HUES6 (cell line): ENCODE measurements around the gene TAF1.
"Not testable (repeated sequence)": the region's sequence is repeated elsewhere in the genome, so short reads cannot be mapped to it uniquely, and the experiment has no call there.

Experiments used
- H3K27ac ChIP-seq: 2 replicates; pipeline ENCODE4 v1.7.0; 2013; ENCODE audit warnings: low read depth, mild to moderate bottlenecking, low read length, inconsistent platforms
- H3K27me3 ChIP-seq: 2 replicates; pipeline ENCODE4 v1.6.1; 2013; ENCODE audit warnings: low read length; ENCODE audit not compliant: control insufficient read depth, insufficient read depth
- H3K36me3 ChIP-seq: 2 replicates; pipeline ENCODE4 v1.6.1; 2013; ENCODE audit warnings: low read length; ENCODE audit not compliant: control insufficient read depth, insufficient read depth
- H3K4me1 ChIP-seq: 2 replicates; pipeline ENCODE4 v1.6.1; 2013; ENCODE audit warnings: low read length; ENCODE audit not compliant: control insufficient read depth, insufficient read depth
- H3K4me3 ChIP-seq: 2 replicates; pipeline ENCODE4 v1.5.1; 2013; ENCODE audit warnings: low read depth, low read length
- H3K9ac ChIP-seq: one replicate; pipeline ENCODE4 v1.6.1; 2013; ENCODE audit warnings: mild to moderate bottlenecking, low read length
- H3K9me3 ChIP-seq: 2 replicates; pipeline ENCODE4 v1.6.1; 2013; ENCODE audit warnings: low read depth, low read length; ENCODE audit not compliant: control insufficient read depth, insufficient read depth

Gene TAF1

DNA sequence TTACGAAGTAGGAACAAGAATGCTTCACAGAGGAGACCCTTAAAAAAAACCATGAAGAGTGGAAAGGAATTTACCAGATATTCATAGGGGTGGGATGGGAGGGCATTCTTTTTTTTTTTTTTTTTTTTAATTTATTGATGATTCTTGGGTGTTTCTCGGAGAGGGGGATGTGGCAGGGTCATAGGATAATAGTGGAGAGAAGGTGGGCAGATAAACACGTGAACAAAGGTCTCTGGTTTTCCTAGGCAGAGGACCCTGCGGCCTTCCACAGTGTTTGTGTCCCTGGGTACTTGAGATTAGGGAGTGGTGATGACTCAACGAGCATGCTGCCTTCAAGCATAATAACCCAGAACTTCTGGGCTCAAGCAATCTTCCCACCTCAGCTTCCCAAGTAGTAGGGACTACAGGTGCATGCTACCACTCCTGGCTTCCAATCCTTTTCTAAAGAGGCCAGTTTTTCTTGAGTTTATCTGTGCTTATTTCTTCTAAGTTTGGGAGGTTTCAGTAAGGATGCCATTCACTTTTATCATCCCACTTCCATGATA lies 100.9 kb downstream of the TAF1 start:
- Histone ChIP-seq H3K4me1 (no peaks in the 10 kb centered on the region), H3K9ac (no peak overlapping the region), H3K27ac (no peak overlapping the region), H3K27me3 (no peaks in the 10 kb centered on the region), H3K4me3 (no peak overlapping the region), H3K9me3 (peaks cover 3% of the 10 kb centered on the region; the same call in 1 of the 2 replicates), H3K36me3 (peaks cover 30% of the 10 kb centered on the region)

DNA sequence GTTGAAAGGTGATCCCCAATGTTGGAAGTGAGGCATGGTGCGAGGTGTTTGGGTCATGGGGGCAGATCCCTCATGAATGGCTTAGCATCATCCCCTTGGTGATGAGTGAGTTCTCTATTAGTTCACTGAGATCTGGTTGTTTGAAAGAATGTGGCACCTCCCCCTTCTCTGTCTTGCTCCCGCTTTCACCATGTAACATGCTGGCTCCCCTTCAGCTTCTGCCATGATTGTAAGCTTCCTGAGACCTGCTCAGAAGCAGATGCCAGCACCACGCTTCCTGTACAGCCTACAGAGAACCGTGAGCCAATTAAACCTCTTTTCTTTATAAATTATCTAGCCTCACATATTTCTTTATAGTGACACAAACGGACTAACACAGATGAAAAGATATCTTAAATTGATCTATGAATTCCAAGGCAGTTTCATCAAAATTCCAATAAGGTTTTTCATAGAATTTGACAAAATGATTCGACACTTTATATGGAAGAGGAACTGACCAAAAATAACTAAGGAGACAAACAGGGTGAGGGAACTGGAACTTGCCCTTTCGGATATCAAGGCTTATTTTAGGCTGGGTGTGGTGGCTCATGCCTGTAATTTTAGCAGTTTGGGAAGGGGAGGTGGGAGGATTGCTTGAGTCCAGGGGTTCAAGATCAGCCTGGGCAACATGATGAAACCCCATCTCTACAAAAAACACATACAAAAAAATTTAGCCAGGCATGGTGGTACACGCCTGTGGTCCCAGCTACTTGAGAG lies 109.8 kb downstream of the TAF1 start:
- Histone ChIP-seq H3K36me3 (no peaks in the 10 kb centered on the region), H3K9me3 (peaks cover 6% of the 10 kb centered on the region; the same call in 1 of the 2 replicates), H3K4me1 (no peaks in the 10 kb centered on the region), H3K9ac (no peak overlapping the region), H3K27ac (no peak overlapping the region), H3K4me3 (no peak overlapping the region), H3K27me3 (no peaks in the 10 kb centered on the region)

DNA sequence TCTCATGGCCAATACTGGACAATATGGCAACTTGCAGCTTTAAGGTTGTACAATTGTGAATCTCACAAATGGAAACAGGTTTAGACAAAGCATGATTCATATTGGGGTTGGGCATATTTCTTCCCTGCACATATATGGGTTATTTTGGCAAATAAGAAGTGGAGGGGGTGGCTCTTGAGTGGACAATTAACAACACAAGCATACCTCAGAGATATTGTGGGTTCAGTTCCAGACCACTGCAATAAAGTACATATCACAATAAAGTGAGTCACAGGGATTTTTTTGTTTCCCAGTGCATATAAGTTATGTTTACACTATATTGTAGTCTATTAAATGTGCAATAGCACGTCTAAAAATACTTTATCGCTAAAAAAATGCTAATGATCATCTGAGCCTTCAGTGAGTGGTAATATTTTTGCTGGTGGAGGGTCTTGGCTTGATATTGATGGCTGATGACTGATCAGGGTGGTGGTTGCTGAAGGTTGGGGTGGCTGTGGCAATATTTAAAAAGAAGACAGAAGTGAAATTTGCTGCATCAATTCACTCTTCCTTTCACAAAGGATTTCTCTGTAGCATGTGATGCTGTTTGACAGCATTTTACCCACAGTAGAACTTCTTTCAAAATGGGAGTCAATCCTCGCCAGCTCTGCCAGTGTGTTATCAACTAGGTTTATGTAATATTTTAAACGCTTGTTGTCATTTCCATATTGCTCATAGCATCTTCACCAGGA lies 116.2 kb downstream of the TAF1 start:
- Histone ChIP-seq H3K27ac (no peak overlapping the region), H3K4me1 (no peaks in the 10 kb centered on the region), H3K4me3 (no peak overlapping the region), H3K9ac (no peak overlapping the region), H3K9me3 (peaks cover 4% of the 10 kb centered on the region; the same call in 1 of the 2 replicates), H3K36me3 (no peaks in the 10 kb centered on the region), H3K27me3 (no peaks in the 10 kb centered on the region)

DNA sequence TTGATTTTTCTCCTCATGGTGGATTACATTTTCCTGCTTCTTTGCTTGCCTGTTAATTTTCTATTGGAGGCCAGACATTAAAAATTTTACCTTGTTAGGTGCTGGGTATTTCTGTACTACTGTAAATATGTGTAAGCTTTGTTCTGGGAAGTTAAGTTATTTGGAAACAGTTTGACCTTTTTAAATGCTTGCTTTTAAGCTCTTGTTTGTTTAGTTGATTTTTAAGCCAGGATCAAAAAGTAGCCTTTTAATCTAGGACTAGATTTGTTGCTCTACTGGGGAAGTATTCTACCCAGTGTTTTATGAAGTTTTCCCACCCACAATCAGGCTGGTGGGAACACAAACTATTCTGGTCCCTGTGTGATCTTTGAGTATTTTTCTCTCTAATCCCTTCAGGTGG lies 121.7 kb downstream of the TAF1 start:
- Histone ChIP-seq H3K36me3 (no peaks in the 10 kb centered on the region), H3K4me1 (no peaks in the 10 kb centered on the region), H3K27ac (no peak overlapping the region), H3K27me3 (peaks cover 12% of the 10 kb centered on the region; the same call in 1 of the 2 replicates), H3K4me3 (no peak overlapping the region), H3K9ac (no peak overlapping the region), H3K9me3 (peaks cover 14% of the 10 kb centered on the region; the same call in 1 of the 2 replicates)

DNA sequence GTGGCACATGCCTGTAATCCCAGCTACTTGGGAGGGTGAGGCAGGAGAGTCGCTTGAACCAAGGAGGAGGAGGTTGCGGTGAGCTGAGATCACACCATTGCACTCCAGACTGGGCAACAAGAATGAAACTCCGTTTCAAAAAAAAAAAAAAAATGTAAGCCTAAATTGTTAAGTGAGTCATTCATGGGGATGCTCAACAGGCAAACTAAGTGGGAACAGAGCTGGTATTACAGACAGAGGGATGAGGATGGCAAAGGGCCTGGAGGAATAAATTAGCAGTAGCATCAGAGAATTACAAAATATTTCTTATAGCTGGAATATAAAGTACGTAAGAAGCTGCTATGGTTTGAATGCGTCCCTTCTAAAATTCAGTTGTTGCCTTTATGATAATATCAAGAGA lies 123.4 kb downstream of the TAF1 start:
- H3K4me3 ChIP-seq: no peak overlapping the region
- H3K9ac ChIP-seq: no peak overlapping the region
- no peaks in the 10 kb centered on the region for H3K4me1 ChIP-seq
- H3K27ac ChIP-seq: no peak overlapping the region
- H3K36me3 ChIP-seq: no peaks in the 10 kb centered on the region
- H3K9me3 ChIP-seq: peaks cover 16% of the 10 kb centered on the region; the same call in 1 of the 2 replicates
- H3K27me3 ChIP-seq: peaks cover 12% of the 10 kb centered on the region; the same call in 1 of the 2 replicates

DNA sequence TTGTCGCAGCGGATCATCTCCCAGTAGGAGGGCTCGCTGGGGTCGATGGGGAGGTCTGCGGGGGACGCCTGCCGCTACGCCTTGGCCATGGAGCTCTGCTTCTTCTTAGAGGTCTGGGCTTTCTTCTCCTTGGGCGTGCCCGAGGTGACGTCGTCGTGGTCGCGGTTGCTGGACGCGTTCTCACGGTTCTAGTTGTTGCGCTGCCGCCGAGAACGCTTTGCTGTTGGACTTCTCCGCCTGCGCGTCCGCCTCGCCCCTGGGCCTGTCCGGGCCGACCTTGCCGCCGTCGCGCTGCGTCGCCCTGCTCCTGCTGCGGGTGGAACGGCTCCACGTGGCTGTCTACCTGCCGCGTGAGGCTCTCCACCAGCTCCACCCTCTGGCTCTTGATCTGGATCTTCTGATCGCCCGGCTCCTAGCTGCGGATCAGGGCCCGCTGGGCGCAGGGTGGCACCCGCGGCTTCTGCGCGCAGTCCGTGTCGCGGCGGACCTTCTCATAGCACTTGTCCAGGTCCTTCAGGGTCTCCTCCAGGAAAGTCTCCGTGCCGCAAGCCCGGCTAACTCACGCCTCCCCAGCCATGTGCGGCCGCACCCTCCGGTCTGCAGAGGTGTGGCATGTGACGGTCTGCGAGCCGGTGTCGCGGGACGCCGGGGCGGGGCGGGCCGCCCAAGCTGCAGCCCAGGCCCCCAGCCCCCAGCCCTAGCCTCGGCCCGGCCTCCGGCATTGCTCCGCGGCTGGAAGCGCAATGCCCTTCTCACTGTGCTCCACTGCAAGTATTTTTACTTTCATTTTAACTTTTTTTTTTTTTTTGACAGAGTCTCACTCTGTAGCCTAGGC lies 126.3 kb downstream of the TAF1 start:
- Histone ChIP-seq H3K4me1 (no peaks in the 10 kb centered on the region), H3K27ac (no peak overlapping the region), H3K9me3 (peaks cover 19% of the 10 kb centered on the region; the same call in 1 of the 2 replicates), H3K36me3 (no peaks in the 10 kb centered on the region), H3K27me3 (peaks cover 12% of the 10 kb centered on the region; the same call in 1 of the 2 replicates), H3K4me3 (peak overlapping the region; percentile 54; the same call in 1 of the 2 replicates), H3K9ac (no peak overlapping the region)

DNA sequence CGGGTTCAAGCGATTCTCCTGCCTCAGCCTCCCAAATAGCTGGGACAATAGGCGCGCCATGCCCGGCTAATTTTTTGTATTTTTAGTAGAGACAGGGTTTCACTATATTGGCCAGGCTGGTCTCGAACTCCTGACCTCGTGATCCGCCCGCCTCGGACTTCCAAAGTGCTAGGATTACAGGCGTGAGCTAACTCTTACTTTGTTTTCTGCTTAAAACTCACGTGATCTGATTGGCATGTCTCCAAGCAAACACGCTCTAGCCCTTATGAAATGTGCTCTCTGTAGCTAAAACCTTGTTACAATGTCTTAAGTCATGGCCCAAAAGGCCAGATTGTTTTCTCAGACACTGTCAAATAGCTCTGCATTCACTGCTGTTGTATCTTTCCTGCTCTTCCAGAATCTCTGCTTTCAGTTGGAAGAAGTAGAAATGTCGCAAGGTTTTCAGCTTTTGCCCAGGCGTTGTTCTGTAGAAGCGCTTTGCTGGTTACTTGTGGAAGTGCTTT lies 127.0 kb downstream of the TAF1 start:
- H3K36me3 ChIP-seq: no peaks in the 10 kb centered on the region
- H3K4me3 ChIP-seq: no peak overlapping the region
- no peak overlapping the region for H3K27ac ChIP-seq
- no peaks in the 10 kb centered on the region for H3K4me1 ChIP-seq
- peaks cover 23% of the 10 kb centered on the region; the same call in 1 of the 2 replicates for H3K9me3 ChIP-seq
- no peak overlapping the region for H3K9ac ChIP-seq
- H3K27me3 ChIP-seq: peaks cover 12% of the 10 kb centered on the region; the same call in 1 of the 2 replicates

DNA sequence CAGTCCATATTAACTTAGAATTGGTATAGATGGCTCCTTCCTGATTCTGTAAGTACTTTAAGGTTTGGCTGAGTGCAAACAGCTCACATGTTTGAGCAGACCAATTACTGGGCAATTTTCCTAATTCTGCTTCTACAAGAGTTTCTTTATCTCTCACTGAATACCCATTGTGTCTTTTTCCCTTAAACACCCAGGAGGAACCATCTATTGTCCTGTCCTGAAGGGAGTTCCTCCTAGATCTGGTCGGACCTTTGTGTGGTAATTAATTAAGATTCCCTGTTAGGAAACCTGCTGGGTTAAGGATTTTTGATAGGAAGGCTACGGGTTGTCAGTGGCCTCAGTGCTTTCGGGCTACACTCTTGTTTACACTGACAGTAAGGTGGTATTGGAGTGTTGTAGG lies 129.8 kb downstream of the TAF1 start:
- Histone ChIP-seq H3K27me3 (peaks cover 12% of the 10 kb centered on the region; the same call in 1 of the 2 replicates), H3K9me3 (peaks cover 23% of the 10 kb centered on the region; the same call in 1 of the 2 replicates)
- H3K4me3 ChIP-seq, H3K36me3 ChIP-seq, H3K9ac ChIP-seq, H3K27ac ChIP-seq, H3K4me1 ChIP-seq: not testable (repeated sequence)

DNA sequence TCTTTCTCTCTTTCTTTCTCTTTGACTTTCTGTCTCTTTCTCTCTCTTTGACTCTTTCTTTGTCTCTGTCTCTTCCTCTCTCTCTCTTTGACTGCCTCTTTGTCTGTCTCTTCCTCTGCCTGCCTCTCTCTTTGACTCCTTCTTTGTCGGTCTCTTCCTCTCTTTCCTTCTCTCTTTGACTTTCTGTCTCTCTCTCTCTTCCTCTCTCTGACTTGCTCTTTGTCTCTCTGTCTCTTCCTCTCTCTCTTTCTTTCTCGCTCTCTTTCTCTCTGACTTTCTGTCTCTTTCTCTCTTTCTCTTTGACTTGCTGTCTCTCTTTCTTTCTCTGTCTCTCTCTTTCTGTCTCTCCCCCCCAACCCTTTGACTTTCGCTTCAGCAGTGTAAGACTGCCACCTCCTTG lies 130.3 kb downstream of the TAF1 start:
- Histone ChIP-seq H3K27me3 (peaks cover 9% of the 10 kb centered on the region; the same call in 1 of the 2 replicates), H3K4me1 (no peaks in the 10 kb centered on the region), H3K9ac (no peak overlapping the region), H3K4me3 (no peak overlapping the region), H3K36me3 (no peaks in the 10 kb centered on the region), H3K27ac (no peak overlapping the region), H3K9me3 (peaks cover 21% of the 10 kb centered on the region; the same call in 1 of the 2 replicates)

DNA sequence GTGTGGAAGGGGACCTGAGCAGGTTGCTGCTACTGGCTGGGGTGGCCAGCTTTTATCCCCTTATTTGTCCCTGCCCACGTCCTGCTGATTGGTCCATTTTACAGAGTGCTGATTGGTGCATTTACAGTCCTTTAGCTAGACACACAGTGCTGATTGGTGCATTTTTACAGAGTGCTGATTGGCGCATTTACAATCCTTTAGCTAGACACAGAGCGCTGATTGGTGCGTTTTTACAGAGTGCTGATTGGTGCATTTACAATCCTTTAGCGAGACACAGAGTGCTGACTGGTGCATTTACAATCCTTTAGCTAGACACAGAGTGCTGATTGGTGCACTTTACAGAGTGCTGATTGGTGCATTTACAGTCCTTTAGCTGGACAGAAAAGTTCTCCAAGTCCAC lies 135.9 kb downstream of the TAF1 start:
- H3K27ac ChIP-seq, H3K27me3 ChIP-seq, H3K4me1 ChIP-seq, H3K36me3 ChIP-seq, H3K9ac ChIP-seq, H3K4me3 ChIP-seq: not testable (repeated sequence)
- H3K9me3 ChIP-seq: peaks cover 12% of the 10 kb centered on the region; the same call in 1 of the 2 replicates
